ENCODE data around the gene PRX.

PRX gene

DNA sequence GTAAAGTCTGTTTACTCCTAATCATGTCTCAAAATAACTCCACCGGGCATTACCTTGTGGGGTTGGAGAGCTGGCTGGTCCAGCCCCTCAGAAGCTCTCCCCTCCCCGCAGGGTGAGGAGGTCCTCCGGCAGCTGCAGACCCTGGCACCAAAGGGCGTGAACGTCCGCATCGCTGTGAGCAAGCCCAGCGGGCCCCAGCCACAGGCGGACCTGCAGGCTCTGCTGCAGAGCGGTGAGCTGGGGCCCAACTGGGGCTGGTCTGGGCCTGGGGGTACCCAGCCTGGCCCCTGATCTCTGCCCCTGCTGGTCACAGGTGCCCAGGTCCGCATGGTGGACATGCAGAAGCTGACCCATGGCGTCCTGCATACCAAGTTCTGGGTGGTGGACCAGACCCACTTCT is 43.4 kb downstream of the PRX start:
- Histone ChIP-seq H3K36me3 (peaks cover 47% of the 10 kb centered on the region), H3K4me3 (no peak overlapping the region), H3K9me3 (no peaks in the 10 kb centered on the region), H3K9ac (no peak overlapping the region), H3K27ac (no peak overlapping the region), H3K27me3 (no peaks in the 10 kb centered on the region), H3K4me2 (no peak overlapping the region), H4K20me1 (peaks cover 5% of the 10 kb centered on the region; the same call in 1 of the 2 replicates), H3K4me1 (peaks cover 8% of the 10 kb centered on the region; the same call in 1 of the 2 replicates)
- TF ChIP-seq Cebpa-rat (IDR thresholded peaks at IDR 0.05), result no peak

DNA sequence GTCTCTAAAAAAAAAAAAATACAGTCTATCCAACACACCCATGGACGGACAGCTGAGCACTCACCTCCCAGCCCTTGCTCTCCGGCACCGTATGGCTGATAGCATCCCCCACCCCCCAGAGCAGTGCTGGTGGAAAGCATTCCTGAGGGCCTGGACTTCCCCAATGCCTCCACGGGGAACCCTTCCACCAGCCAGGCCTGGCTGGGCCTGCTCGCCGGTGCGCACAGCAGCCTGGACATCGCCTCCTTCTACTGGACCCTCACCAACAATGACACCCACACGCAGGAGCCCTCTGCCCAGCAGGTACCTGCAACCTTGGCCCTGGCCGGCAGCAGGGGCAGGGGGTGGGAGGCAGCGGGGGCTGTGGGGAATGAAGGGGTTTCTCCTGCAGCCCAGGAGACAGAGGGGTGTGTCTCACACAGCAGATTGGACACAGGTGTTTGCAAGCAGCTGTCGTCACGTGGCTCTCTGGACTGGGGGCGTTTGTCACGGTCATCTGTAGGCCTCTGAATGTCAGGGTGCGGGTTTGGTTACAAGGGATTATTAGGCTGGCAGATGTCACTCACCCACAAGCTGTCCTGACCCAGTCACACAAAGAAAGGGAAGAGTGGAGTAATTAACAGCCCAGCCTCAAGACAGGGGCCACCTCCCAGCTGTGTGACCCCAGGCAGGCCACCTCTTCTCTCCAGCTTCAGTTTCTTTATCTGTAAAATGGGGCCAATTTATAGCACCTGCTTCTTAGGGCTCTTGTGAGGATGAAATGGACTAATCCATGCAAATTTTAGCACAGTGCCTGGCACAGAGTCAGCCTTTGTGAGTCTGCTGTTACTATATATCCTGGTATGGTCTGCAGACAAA is 45.4 kb downstream of the PRX start:
- H3K4me2 ChIP-seq, result no peak overlapping the region
- H3K9me3 ChIP-seq, result no peaks in the 10 kb centered on the region
- no peaks in the 10 kb centered on the region for H3K27me3 ChIP-seq
- H3K9ac ChIP-seq, result no peak overlapping the region
- H4K20me1 ChIP-seq, result peaks cover 19% of the 10 kb centered on the region; the same call in 1 of the 2 replicates
- no peak overlapping the region for H3K4me3 ChIP-seq
- peaks cover 18% of the 10 kb centered on the region for H3K4me1 ChIP-seq
- peaks cover 44% of the 10 kb centered on the region for H3K36me3 ChIP-seq
- TF ChIP-seq Cebpa-rat (IDR thresholded peaks at IDR 0.05), result no peak
- no peak overlapping the region for H3K27ac ChIP-seq

DNA sequence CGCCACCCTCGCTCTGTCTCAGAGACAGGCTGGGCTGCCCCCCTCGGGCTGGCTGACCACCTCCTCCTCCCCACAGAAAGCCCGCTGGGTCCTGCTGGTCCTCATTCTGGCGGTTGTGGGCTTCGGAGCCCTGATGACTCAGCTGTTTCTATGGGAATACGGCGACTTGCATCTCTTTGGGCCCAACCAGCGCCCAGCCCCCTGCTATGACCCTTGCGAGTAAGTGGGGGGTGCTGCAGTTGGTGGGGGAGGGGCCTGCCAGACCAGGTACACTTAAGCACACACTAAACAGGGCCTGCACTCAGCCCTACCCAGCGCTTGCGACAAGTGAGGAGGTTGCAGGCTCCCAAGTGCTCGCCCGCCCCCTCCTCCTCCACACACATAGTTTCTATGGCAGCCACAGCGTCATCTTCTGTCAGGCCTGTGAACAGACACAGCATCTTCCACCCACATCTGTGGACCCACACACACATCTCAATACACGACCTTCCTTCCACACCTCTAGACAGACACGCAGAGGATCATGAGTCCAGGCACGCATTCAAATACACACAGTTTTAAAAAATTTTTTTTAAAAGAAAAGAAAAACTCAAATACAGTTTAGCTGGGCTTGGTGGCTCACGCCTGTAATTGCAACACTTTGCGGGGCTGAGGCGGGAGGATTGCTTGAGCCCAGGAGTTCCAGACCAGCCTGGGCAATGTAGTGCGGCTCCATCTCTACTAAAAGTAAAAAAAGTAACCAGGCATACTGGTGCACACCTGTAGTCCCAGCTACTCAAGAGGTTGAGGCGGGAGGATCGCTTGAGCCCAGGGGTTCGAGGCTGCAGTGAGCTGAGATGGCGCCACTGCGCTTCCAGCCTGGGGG is 46.2 kb downstream of the PRX start:
- H4K20me1 ChIP-seq, result peaks cover 27% of the 10 kb centered on the region; the same call in 1 of the 2 replicates
- no peak overlapping the region for H3K27ac ChIP-seq
- H3K9ac ChIP-seq, result no peak overlapping the region
- TF ChIP-seq Cebpa-rat (IDR thresholded peaks at IDR 0.05), result no peak
- peaks cover 25% of the 10 kb centered on the region for H3K4me1 ChIP-seq
- H3K4me3 ChIP-seq, result no peak overlapping the region
- no peaks in the 10 kb centered on the region for H3K27me3 ChIP-seq
- H3K36me3 ChIP-seq, result peaks cover 37% of the 10 kb centered on the region
- H3K4me2 ChIP-seq, result no peak overlapping the region
- H3K9me3 ChIP-seq, result no peaks in the 10 kb centered on the region

DNA sequence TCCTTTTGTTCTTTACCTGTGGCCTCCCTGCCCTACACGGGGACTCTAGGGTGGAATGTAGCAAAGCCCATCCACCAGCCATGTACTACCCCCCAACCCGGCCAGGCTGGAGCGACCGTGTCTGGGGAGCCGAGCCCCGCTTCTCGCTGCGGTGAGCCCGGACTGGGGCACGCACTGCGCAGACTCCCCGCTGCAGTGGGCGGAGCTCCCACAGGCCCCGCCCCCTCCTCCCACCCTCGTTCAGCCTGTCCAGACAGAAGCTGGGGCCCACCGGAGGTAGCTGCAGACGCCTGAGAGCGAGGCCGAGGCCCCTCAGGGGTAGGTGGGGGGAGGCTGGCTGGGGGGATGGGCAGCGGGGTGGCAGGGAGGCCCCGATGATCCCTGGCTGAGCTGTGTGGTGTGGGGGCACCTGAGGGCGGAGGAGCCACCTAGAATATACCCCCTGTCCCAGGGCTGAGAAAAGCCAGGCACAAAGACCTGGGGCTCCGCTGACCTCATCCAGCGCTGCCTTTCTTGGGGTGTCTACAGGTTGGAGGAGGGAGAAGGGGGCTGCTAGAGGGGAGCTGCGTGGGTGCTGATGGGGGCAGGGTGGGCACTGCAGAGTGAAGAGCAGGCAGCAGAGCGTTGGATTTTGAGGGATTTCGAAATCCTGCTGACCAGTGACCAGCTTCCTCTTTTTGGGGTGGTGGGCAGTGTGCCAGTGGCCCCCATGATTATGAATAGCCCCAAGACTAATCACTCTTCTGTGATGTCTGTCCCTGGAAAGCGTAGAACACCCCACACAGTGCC is 47.4 kb downstream of the PRX start:
- peaks cover 20% of the 10 kb centered on the region for H3K4me1 ChIP-seq
- H3K4me3 ChIP-seq, result no peak overlapping the region
- no peaks in the 10 kb centered on the region for H3K9me3 ChIP-seq
- TF ChIP-seq Cebpa-rat (IDR thresholded peaks at IDR 0.05), result no peak
- no peak overlapping the region for H3K9ac ChIP-seq
- no peaks in the 10 kb centered on the region for H3K27me3 ChIP-seq
- H3K4me2 ChIP-seq, result no peak overlapping the region
- peaks cover 39% of the 10 kb centered on the region for H4K20me1 ChIP-seq
- no peak overlapping the region for H3K27ac ChIP-seq
- H3K36me3 ChIP-seq, result peaks cover 33% of the 10 kb centered on the region

DNA sequence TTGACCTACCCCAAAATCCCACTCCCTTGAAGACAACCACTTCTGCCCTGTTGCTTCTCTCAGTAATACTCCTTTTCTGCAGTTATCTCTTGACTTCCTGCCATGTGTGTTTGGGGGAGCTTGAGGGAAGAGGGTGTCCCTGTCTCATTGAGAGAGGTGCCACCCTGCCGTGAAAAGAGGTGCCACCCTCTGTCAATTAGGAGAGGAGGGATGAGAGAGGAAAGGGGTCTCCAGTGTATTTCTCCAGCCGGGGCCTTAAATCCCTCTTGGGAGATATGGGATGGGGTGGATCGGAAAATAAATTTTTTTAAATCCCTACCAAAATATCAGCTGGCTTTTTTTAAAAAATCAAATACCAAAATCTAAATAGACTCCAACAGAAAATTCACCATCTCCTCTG is 48.2 kb downstream of the PRX start:
- Histone ChIP-seq H3K4me2 (no peak overlapping the region), H3K9ac (no peak overlapping the region)
- no peak for TF ChIP-seq Cebpa-rat (IDR thresholded peaks at IDR 0.05)

DNA sequence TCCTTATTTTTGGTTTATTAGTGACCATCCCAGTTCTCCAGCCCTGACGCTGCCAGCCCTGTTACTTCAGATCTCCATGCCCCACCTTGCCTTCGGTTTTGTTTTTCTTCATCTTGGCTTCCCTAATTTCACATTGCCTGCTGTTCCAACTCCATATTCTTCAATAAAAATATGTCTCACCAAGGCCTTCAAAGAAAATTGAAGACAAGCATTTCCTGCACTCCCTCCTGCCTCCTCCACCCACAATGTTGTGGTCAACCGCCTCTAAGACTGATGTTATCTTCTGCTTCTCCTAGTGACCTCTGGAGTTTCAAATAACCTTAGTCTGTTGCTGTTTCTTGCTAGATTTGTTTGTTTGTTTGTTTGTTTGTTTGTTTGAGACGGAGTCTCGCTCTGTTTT is 50.1 kb downstream of the PRX start:
- Histone ChIP-seq H4K20me1 (peaks cover 66% of the 10 kb centered on the region), H3K27ac (no peak overlapping the region), H3K36me3 (peaks cover 18% of the 10 kb centered on the region), H3K4me3 (no peak overlapping the region), H3K4me1 (peaks cover 37% of the 10 kb centered on the region), H3K9ac (no peak overlapping the region), H3K9me3 (no peaks in the 10 kb centered on the region), H3K27me3 (no peaks in the 10 kb centered on the region), H3K4me2 (peak overlapping the region; percentile 36)
- TF ChIP-seq Cebpa-rat (IDR thresholded peaks at IDR 0.05), result no peak

More for the DNA sequence above, 48.2 kb downstream of the PRX start:
- no peaks in the 10 kb centered on the region for H3K9me3 ChIP-seq
- no peaks in the 10 kb centered on the region for H3K27me3 ChIP-seq
- H4K20me1 ChIP-seq, result peaks cover 47% of the 10 kb centered on the region
- H3K4me1 ChIP-seq, result peaks cover 18% of the 10 kb centered on the region
- H3K36me3 ChIP-seq, result peaks cover 26% of the 10 kb centered on the region
- no peak overlapping the region for H3K27ac ChIP-seq
- no peak overlapping the region for H3K4me3 ChIP-seq

DNA sequence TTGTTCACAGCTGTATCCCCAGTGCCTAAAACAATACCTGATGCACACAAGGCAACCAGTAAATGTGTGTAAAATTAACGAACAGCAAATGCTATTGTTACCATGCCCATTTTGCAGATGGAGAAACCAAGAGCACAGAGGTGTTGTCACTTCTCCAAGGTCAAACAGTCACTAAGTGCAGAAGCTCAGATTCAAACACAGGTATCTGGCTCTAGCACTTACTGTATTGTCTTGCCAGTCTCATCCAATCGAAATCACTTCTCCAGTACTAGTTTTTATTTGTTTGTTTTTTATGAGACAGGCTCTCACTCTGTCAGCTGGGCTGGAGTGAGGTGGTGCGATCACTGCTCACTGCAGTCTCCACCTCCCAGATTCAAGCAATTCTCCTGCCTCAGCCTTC is 51.0 kb downstream of the PRX start:
- Histone ChIP-seq H3K36me3 (peaks cover 10% of the 10 kb centered on the region), H4K20me1 (peaks cover 75% of the 10 kb centered on the region), H3K4me2 (0 out of 2 replicates have a peak overlapping the region, but pooled peaks have one; percentile 36), H3K4me1 (peaks cover 46% of the 10 kb centered on the region), H3K27ac (no peak overlapping the region), H3K27me3 (no peaks in the 10 kb centered on the region), H3K9ac (no peak overlapping the region), H3K9me3 (no peaks in the 10 kb centered on the region), H3K4me3 (no peak overlapping the region)
- TF ChIP-seq Cebpa-rat (IDR thresholded peaks at IDR 0.05), result no peak

DNA sequence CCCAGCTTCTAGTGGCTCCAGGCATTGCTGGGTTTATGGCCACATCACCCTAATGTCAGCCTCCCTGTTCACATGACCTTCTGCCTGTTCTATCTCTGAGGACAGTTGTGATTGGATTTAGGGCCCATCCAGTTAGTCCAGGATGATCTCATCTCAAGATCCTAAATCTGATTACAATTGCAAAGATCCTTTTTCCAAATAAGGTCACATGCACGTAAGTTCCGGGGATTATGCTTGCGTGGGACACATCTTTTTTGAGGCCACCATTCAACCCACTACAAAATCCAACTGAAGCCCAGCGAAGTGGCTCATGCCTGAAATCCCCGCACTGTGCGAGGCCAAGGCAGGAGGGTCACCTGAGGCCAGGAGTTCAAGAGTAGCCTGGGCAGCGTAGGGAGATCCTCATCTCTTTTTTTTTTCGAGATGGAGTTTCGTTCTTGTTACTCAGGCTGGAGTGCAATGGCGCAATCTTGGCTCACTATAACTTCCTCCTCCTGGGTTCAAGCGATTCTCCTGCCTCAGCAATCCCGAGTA is 52.4 kb downstream of the PRX start:
- Histone ChIP-seq H3K4me3 (no peak overlapping the region), H3K36me3 (no peaks in the 10 kb centered on the region), H3K4me1 (peaks cover 59% of the 10 kb centered on the region), H3K4me2 (no peak overlapping the region), H3K27me3 (no peaks in the 10 kb centered on the region), H3K27ac (no peak overlapping the region), H3K9me3 (no peaks in the 10 kb centered on the region), H4K20me1 (peaks cover 89% of the 10 kb centered on the region), H3K9ac (no peak overlapping the region)
- TF ChIP-seq Cebpa-rat (IDR thresholded peaks at IDR 0.05), result no peak

DNA sequence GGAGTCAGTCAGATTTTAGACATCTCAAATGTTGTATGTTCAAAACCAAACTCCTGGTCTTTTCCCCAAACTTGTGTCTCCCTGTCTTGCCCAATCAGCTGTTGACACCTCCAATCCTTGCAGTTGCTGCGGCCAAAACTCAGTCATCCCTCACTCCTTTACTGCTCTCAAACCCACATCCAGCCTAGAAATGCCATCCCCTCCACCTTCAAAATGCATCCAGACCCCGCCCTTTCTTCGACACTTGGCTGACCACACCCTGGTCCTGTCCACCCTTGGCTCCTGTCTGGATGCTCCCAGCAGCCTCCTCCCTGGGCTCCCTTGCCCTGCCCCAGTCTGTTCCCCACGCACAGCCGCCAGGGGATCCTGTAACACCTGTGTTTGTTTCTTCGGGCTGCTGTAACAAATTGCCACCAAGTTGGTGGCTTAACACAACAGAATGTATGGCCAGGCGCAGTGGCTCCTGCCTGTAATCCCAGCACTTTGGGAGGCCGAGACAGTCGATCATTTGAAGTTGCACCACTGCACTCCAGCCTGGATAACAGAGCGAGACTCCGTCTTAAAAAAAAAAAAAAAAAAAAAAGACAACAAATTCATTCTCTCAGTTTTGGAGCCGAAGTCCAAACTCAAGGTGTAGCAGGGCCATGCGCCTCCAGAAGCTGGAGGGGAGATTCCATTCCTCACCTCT is 53.0 kb downstream of the PRX start:
- no peak overlapping the region for H3K27ac ChIP-seq
- no peaks in the 10 kb centered on the region for H3K36me3 ChIP-seq
- H3K9ac ChIP-seq, result no peak overlapping the region
- peaks cover 94% of the 10 kb centered on the region for H4K20me1 ChIP-seq
- no peaks in the 10 kb centered on the region for H3K9me3 ChIP-seq
- H3K4me3 ChIP-seq, result no peak overlapping the region
- no peak for TF ChIP-seq Cebpa-rat (IDR thresholded peaks at IDR 0.05)
- peaks cover 59% of the 10 kb centered on the region for H3K4me1 ChIP-seq
- no peaks in the 10 kb centered on the region for H3K27me3 ChIP-seq
- no peak overlapping the region for H3K4me2 ChIP-seq
